Measurements from ENCODE around the gene TTLL3. TPM values are rescaled to one million over a fixed set of nuclear protein-coding genes. Genes with fewer than 3 reads are reported as not detected.

The TTLL3 gene
- 10 to 100 TPM in 5 of 9 donors, 1 to 10 TPM in 4; 7.0 to 30.3 (median 11.8) TPM for total RNA-seq
- 10 to 100 TPM in 1 of 2 donors, 1 to 10 TPM in 1; 4.7 to 17.3 TPM for polyA plus RNA-seq
- long read RNA-seq, donor 1, partial matches to known transcripts, result 0 of 7 reads
- long read RNA-seq, donor 1, other reads (novel, unspliced or antisense), result 7 of 7 reads
- long read RNA-seq, donor 2, partial matches to known transcripts, result 2 of 8 reads
- long read RNA-seq, donor 2, other reads (novel, unspliced or antisense), result 6 of 8 reads
- long read RNA-seq, donor 3, partial matches to known transcripts, result 0 of 4 reads
- long read RNA-seq, donor 3, other reads (novel, unspliced or antisense), result 4 of 4 reads

DNA sequence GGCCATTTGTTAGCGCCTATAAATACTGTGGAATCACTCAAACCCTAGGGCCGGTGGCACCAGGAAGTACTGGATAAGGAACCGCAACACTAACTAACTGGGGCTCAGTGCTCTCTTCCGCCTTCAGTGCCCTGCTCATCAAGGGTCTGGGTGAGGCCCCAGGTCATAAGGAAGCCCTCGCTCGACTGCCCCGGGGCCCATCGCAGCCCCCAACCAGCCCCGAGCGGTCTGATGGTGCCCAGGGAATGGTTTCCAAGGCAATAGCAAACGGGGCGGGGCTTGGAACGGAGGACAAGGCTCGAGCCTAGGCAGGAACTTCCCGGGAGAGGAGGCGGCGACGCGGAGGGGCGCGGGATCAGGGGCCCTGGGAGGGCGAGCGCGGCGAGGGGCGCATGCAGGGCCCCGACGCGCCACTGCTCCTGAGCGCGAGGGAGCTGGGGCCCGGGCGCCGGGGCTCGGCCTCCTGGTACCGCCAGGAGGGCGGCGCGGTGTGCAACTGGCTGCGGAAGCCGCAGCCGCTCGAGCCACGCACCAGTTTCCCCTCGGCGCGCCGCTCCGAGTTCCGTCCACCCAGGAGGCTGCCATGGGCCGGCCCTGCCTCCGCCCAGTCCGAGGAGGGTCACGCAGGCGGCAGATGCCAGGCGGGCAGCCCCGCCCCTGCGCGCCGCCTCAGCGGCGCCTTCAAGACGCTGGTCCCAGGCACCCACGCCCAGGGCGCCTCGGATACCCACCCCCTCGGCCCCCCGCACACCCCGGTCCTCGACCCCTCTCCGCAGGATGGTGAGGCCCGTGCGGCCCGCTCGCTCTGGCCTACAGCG is at the start of gene TTLL3:
TSS of gene TTLL3 (plus strand) at position 648 of the 818 bp plus-strand sequence. CDS start 400 bp downstream, outside the sequence.
- 1 to 2% (median 2%) methylated on average over 37 to 76 of the region's 76 CpGs for WGBS, 4 donors
- ATAC-seq (peak; percentile 57 to 86 (median 80)), DNase-seq (peak; percentile 77 to 90 (median 79))
- H3K9me3 ChIP-seq, result no peaks in the 10 kb centered on the region
- H3K27ac ChIP-seq, result peak within 1 kb of the TSS; percentile 72 to 98 (median 94)
- intact Hi-C loops (cut with DNase I), result loop anchor here in 1 of 10 donors (5.0 kb wide), 1 partner anchor 107 kb away; the partner anchor contains the start of gene IL17RC
- peak in 1 of 2 donors; percentile 67 for TF ChIP-seq POLR2A (IDR thresholded peaks at IDR 0.05)
- peak in 1 of 12 donors; percentile 4 for TF ChIP-seq CTCF (IDR thresholded peaks at IDR 0.05)
- peaks cover 0 to 23% (median 7%) of the 10 kb centered on the region in 12 donors for H3K4me1 ChIP-seq
- peak within 1 kb of the TSS; percentile 48 to 98 (median 84) for H3K4me3 ChIP-seq
- H3K27me3 ChIP-seq, result no peaks in the 10 kb centered on the region
- H3K36me3 ChIP-seq, result peaks cover 0 to 60% (median 35%) of the 10 kb centered on the region in 9 donors

- H3K9me3 ChIP-seq, result no peaks in the 10 kb centered on the region
- no peak for DNase-seq
- H3K36me3 ChIP-seq, result peaks cover 0 to 95% (median 69%) of the 10 kb centered on the region in 9 donors
Observed at GRCh38 chr3:9760779-9761505, 49.1 kb upstream of the TTLL3 start.

GRCh38 chr3:9761919-9762318 is 48.1 kb upstream of the TTLL3 start:
- Histone ChIP-seq H3K27me3 (no peaks in the 10 kb centered on the region), H3K9me3 (no peaks in the 10 kb centered on the region), H3K27ac (no peak overlapping the region), H3K36me3 (peaks cover 0 to 90% (median 62%) of the 10 kb centered on the region in 9 donors), H3K4me3 (no peak overlapping the region), H3K4me1 (peaks cover 0 to 5% (median 3%) of the 10 kb centered on the region in 12 donors)
- DNase-seq, result no peak
- 93 to 98% (median 96%) methylated on average over 5 of the region's 5 CpGs for WGBS, 4 donors
- ATAC-seq, result no peak
- TF ChIP-seq CTCF (IDR thresholded peaks at IDR 0.05), result no peak
- TF ChIP-seq POLR2A (IDR thresholded peaks at IDR 0.05), result no peak
- intact Hi-C loops (cut with DNase I), result no loop called here

More at GRCh38 chr3:9760779-9761505, 49.1 kb upstream of the TTLL3 start:
- ATAC-seq, result no peak
- H3K27me3 ChIP-seq, result no peaks in the 10 kb centered on the region
- intact Hi-C loops (cut with DNase I), result no loop called here
- H3K27ac ChIP-seq, result no peak overlapping the region
- H3K4me1 ChIP-seq, result no peaks in the 10 kb centered on the region
- WGBS, 4 donors, result 95 to 97% (median 95%) methylated on average over 10 of the region's 10 CpGs
- no peak overlapping the region for H3K4me3 ChIP-seq
- no peak for TF ChIP-seq POLR2A (IDR thresholded peaks at IDR 0.05)
- no peak for TF ChIP-seq CTCF (IDR thresholded peaks at IDR 0.05)
